ENCODE measurements around the gene SMC4. TPM values are rescaled to one million over a fixed set of nuclear protein-coding genes. Genes with fewer than 3 reads are reported as not detected.
"Not testable (repeated sequence)": the region's sequence is repeated elsewhere in the genome, so short reads cannot be mapped to it uniquely, and the experiment has no call there.

SMC4 gene
- total RNA-seq, result 10 to 100 TPM; 10.8 to 23.1 (median 16.1) TPM
- polyA plus RNA-seq, result 10.9 TPM
- long read RNA-seq, donor 1, partial matches to known transcripts, result 15 of 18 reads
- long read RNA-seq, donor 1, other reads (novel, unspliced or antisense), result 3 of 18 reads
- long read RNA-seq, donor 2, full-length matches to known transcripts, result 1 of 4 reads
- long read RNA-seq, donor 2, partial matches to known transcripts, result 3 of 4 reads
- long read RNA-seq, donor 2, other reads (novel, unspliced or antisense), result 0 of 4 reads
- long read RNA-seq, donor 3, partial matches to known transcripts, result 12 of 12 reads
- long read RNA-seq, donor 3, other reads (novel, unspliced or antisense), result 0 of 12 reads
- long read RNA-seq, donor 4, full-length matches to known transcripts, result 4 of 5 reads
- long read RNA-seq, donor 4, partial matches to known transcripts, result 0 of 5 reads
- long read RNA-seq, donor 4, other reads (novel, unspliced or antisense), result 1 of 5 reads

GRCh38 chr3:160399125-160400029, at the start of gene SMC4, which contains the start of gene IFT80:
TSS of gene SMC4 (plus strand) at chr3:160399650. CDS start at chr3:160400827, 1,177 bp downstream.
TSS of gene IFT80 (minus strand) at chr3:160399225. CDS start at chr3:160384600, 14,625 bp downstream.
- peak within 1 kb of the TSS; percentile 93 for H3K4me3 ChIP-seq (ENCODE audit: low read length)
- no peaks in the 10 kb centered on the region for H3K9me3 ChIP-seq (ENCODE audit: control insufficient read depth, low read length)
- WGBS, result under 1% methylated on average over 63 of the region's 63 CpGs
- H3K27me3 ChIP-seq (ENCODE audit: control insufficient read depth, insufficient read depth), result no peaks in the 10 kb centered on the region
- H3K27ac ChIP-seq (ENCODE audit: low read length), result peak within 1 kb of the TSS; percentile 84
- intact Hi-C loops (cut with DNase I), result no loop called here
- peaks cover 2% of the 10 kb centered on the region for H3K4me1 ChIP-seq (ENCODE audit: control insufficient read depth, insufficient read depth, low read length)
- peak; percentile 96 to 98 (median 98) for DNase-seq
- peak; percentile 99 for ATAC-seq

- no peaks in the 10 kb centered on the region for H3K4me1 ChIP-seq (ENCODE audit: control insufficient read depth, insufficient read depth, low read length)
- no peak overlapping the region for H3K27ac ChIP-seq (ENCODE audit: low read length)
- 91% methylated on average over 4 of the region's 4 CpGs for WGBS
- no peaks in the 10 kb centered on the region for H3K9me3 ChIP-seq (ENCODE audit: control insufficient read depth, low read length)
- ATAC-seq, result no peak
- DNase-seq, result no peak
- H3K27me3 ChIP-seq (ENCODE audit: control insufficient read depth, insufficient read depth), result no peaks in the 10 kb centered on the region
- H3K4me3 ChIP-seq (ENCODE audit: low read length), result no peak overlapping the region
- intact Hi-C loops (cut with DNase I), result no loop called here
These were observed 43.6 kb upstream of the SMC4 start for GRCh38 chr3:160355826-160356225.

DNA sequence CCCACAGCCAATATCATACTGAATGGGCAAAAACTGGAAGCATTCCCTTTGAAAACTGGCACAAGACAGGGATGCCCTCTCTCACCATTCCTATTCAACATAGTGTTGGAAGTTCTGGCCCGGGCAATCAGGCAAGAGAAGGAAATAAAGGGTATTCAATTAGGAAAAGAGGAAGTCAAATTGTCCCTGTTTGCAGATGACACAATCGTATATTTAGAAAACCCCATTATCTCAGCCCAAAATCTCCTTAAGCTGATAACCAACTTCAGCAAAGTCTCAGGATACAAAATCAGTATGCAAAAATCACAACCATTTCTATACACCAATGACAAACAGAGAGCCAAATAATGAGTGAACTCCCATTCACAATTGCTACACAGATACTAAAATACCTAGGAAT, 36.6 kb upstream of the SMC4 start:
- DNase-seq; H3K27me3 ChIP-seq (ENCODE audit: control insufficient read depth, insufficient read depth); H3K9me3 ChIP-seq (ENCODE audit: control insufficient read depth, low read length); H3K4me1 ChIP-seq (ENCODE audit: control insufficient read depth, insufficient read depth, low read length); H3K4me3 ChIP-seq (ENCODE audit: low read length); ATAC-seq; intact Hi-C loops (cut with DNase I); H3K27ac ChIP-seq (ENCODE audit: low read length): not testable (repeated sequence)
- WGBS, result 83% methylated on average over 2 of the region's 2 CpGs

DNA sequence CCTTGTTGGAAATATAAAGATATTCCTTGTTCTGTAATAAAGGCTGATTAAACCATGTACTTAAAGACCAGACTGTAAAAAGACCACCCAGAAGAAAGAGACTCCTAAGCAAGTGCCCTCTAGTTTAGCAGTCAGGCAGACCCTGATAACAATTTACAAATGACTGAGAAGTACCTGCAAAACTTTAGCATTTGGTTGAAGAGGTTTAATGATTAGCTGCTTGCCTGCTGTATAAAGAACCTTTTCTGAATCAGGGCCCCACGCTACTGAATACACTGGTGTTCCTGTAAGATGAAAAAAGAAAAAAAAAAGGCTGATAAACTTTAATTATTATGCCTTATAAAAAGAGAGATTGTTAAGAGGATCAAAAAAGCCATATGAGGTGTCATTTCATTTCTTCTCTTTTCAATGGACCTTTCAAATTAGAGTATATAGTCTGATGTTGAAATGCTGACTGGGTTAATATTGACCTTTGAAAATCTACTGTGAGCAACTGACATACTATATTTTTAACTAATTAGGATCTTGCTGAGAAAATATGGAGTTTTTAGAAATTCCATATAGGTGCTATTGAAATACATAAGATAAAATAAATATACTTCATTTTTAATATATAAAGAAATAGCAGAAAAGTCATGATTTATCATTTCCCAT, 33.5 kb upstream of the SMC4 start:
- 94% methylated on average over 1 of the region's 1 CpG for WGBS
- no peaks in the 10 kb centered on the region for H3K4me1 ChIP-seq (ENCODE audit: control insufficient read depth, insufficient read depth, low read length)
- H3K4me3 ChIP-seq (ENCODE audit: low read length), result no peak overlapping the region
- ATAC-seq, result no peak
- H3K9me3 ChIP-seq (ENCODE audit: control insufficient read depth, low read length), result no peaks in the 10 kb centered on the region
- H3K27me3 ChIP-seq (ENCODE audit: control insufficient read depth, insufficient read depth), result no peaks in the 10 kb centered on the region
- H3K27ac ChIP-seq (ENCODE audit: low read length), result no peak overlapping the region
- intact Hi-C loops (cut with DNase I), result no loop called here
- no peak for DNase-seq

GRCh38 chr3:160368804-160369203, 30.6 kb upstream of the SMC4 start:
- intact Hi-C loops (cut with DNase I), result no loop called here
- no peaks in the 10 kb centered on the region for H3K27me3 ChIP-seq (ENCODE audit: control insufficient read depth, insufficient read depth)
- 71% methylated on average over 2 of the region's 2 CpGs for WGBS
- H3K27ac ChIP-seq (ENCODE audit: low read length), result no peak overlapping the region
- ATAC-seq (no peak), DNase-seq (no peak)
- H3K9me3 ChIP-seq (ENCODE audit: control insufficient read depth, low read length), result no peaks in the 10 kb centered on the region
- H3K4me1 ChIP-seq (ENCODE audit: control insufficient read depth, insufficient read depth, low read length), result no peaks in the 10 kb centered on the region
- no peak overlapping the region for H3K4me3 ChIP-seq (ENCODE audit: low read length)

DNA sequence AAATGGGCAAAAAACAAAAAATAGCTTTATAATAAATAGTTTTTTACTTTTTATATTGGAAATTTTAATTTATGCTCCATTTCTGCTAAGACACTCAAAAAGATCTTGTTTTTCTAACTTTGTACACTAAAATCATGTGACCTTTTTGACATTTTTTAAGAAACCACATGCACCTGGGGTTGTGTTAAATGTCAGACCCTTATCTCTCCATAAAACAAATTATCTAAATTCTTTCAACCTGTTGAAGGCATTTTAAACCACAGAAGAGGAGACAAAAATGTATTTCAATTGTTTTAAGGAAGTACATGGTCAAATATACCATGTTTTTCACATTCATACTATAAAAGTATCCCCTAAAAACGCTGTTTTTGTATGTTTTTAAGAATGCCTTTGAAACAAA, 29.7 kb upstream of the SMC4 start:
- no peaks in the 10 kb centered on the region for H3K4me1 ChIP-seq (ENCODE audit: control insufficient read depth, insufficient read depth, low read length)
- no peaks in the 10 kb centered on the region for H3K9me3 ChIP-seq (ENCODE audit: control insufficient read depth, low read length)
- ATAC-seq (no peak), DNase-seq (no peak)
- H3K27me3 ChIP-seq (ENCODE audit: control insufficient read depth, insufficient read depth), result no peaks in the 10 kb centered on the region
- no peak overlapping the region for H3K27ac ChIP-seq (ENCODE audit: low read length)
- intact Hi-C loops (cut with DNase I), result no loop called here
- H3K4me3 ChIP-seq (ENCODE audit: low read length), result no peak overlapping the region
- 92% methylated on average over 1 of the region's 1 CpG for WGBS

DNA sequence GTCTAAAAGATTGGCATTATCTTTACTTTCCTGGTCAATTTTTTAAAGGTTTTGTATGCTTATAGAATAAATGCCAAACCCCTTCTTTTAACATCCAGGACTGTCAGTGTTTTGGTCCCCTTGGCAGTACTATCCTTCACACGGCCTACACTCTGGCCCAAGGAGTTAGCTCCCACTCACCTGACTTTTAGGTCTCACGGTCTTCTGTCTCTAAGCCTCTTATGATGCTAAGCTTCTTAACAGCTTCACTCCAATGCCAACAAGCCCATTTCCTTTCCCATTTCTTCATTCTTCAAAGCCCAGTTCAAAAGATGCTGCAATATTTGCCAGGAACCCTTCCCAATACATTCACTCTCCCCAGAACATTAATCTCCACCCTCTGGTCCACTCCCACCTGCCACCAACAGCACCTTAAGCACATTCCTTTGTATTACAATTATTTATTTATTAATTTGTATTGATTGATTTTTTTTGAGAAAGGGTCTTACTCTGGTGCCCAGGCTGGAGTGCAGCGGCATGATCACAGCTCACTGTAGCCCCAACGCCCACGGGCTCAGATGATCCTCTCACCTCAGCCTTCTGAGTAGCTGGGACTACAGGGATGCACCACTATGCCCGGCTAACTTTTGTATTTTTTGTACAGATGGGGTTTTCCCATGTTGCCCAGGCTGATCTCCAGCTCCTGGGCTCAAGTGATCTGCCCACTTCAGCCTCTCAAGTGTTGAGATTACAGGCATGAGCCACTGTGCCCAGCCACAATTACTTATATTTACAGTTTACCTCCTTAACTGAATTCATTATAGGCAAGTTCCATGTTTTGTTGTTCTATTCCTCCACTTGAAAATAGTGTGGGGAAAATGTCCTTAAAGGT, 28.2 kb upstream of the SMC4 start:
- ATAC-seq, result no peak
- intact Hi-C loops (cut with DNase I), result no loop called here
- Histone ChIP-seq H3K9me3 (ENCODE audit: control insufficient read depth, low read length) (no peaks in the 10 kb centered on the region), H3K27ac (ENCODE audit: low read length) (no peak overlapping the region), H3K27me3 (ENCODE audit: control insufficient read depth, insufficient read depth) (no peaks in the 10 kb centered on the region), H3K4me3 (ENCODE audit: low read length) (no peak overlapping the region), H3K4me1 (ENCODE audit: control insufficient read depth, insufficient read depth, low read length) (no peaks in the 10 kb centered on the region)
- no peak for DNase-seq
- 93% methylated on average over 6 of the region's 6 CpGs for WGBS

- Histone ChIP-seq H3K9me3 (ENCODE audit: control insufficient read depth, low read length) (no peaks in the 10 kb centered on the region), H3K4me3 (ENCODE audit: low read length) (no peak overlapping the region), H3K27me3 (ENCODE audit: control insufficient read depth, insufficient read depth) (no peaks in the 10 kb centered on the region), H3K4me1 (ENCODE audit: control insufficient read depth, insufficient read depth, low read length) (no peaks in the 10 kb centered on the region), H3K27ac (ENCODE audit: low read length) (no peak overlapping the region)
- intact Hi-C loops (cut with DNase I), result no loop called here
- no peak for ATAC-seq
- DNase-seq, result no peak
These were observed 26.7 kb upstream of the SMC4 start for GRCh38 chr3:160372780-160373179.

DNA sequence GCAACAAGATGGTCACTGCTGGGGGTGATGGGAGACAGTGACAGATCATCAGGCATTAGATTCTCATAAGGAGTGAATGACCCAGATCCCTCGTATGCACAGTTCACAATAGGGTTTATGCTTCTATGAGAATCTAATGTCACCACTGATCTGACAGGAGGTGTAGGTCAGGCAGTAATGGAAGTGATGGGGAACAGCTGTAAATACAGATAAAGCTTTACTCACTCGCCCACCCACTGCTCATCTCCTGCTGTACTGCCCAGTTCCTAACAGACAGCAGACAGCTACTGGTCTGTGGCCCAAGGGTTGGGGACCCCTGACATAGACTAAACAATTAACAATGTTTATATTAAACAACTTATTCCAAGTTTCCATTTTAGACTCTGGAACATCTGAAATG, 25.8 kb upstream of the SMC4 start:
- H3K4me1 ChIP-seq (ENCODE audit: control insufficient read depth, insufficient read depth, low read length), result no peaks in the 10 kb centered on the region
- DNase-seq (no peak), ATAC-seq (no peak)
- H3K27me3 ChIP-seq (ENCODE audit: control insufficient read depth, insufficient read depth), result no peaks in the 10 kb centered on the region
- intact Hi-C loops (cut with DNase I), result no loop called here
- H3K27ac ChIP-seq (ENCODE audit: low read length), result no peak overlapping the region
- 90% methylated on average over 2 of the region's 2 CpGs for WGBS
- H3K9me3 ChIP-seq (ENCODE audit: control insufficient read depth, low read length), result no peaks in the 10 kb centered on the region
- no peak overlapping the region for H3K4me3 ChIP-seq (ENCODE audit: low read length)

GRCh38 chr3:160374472-160374871, 25.0 kb upstream of the SMC4 start:
- Histone ChIP-seq H3K27ac (ENCODE audit: low read length) (no peak overlapping the region), H3K27me3 (ENCODE audit: control insufficient read depth, insufficient read depth) (no peaks in the 10 kb centered on the region)

More at GRCh38 chr3:160374472-160374871, 25.0 kb upstream of the SMC4 start:
- H3K4me3 ChIP-seq (ENCODE audit: low read length), result no peak overlapping the region
- ATAC-seq, result no peak
- DNase-seq, result no peak
- no peaks in the 10 kb centered on the region for H3K9me3 ChIP-seq (ENCODE audit: control insufficient read depth, low read length)
- no peaks in the 10 kb centered on the region for H3K4me1 ChIP-seq (ENCODE audit: control insufficient read depth, insufficient read depth, low read length)
- intact Hi-C loops (cut with DNase I), result no loop called here
- 88% methylated on average over 2 of the region's 2 CpGs for WGBS
